ENCODE measurements around the gene MYH9.

Gene MYH9

DNA sequence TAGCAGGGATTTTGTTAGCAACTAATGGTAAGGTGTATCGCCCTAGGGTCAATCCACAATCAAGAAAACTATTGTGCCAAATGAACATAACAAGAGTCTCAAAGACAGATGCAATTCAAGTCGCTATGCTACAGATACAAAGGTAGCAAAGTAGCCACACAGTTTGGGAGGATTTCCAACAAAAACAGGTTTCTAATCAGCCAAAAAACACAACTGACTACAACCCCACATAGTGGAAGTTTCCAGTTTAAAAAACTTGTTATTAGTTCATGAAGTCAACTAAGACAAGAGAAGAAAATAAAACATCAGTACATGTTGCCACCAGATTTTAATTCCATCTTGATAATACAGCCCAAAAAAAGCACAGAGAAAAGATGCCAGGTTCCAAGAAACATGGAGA lies 38.0 kb downstream of the MYH9 start:
- peaks cover 9% of the 10 kb centered on the region for H4K20me1 ChIP-seq (ENCODE audit: control insufficient read depth, insufficient read depth, low read depth, low read length)
- H3K4me1 ChIP-seq (ENCODE audit: control insufficient read depth, low read length) = no peaks in the 10 kb centered on the region
- TF ChIP-seq, protein P1, sequence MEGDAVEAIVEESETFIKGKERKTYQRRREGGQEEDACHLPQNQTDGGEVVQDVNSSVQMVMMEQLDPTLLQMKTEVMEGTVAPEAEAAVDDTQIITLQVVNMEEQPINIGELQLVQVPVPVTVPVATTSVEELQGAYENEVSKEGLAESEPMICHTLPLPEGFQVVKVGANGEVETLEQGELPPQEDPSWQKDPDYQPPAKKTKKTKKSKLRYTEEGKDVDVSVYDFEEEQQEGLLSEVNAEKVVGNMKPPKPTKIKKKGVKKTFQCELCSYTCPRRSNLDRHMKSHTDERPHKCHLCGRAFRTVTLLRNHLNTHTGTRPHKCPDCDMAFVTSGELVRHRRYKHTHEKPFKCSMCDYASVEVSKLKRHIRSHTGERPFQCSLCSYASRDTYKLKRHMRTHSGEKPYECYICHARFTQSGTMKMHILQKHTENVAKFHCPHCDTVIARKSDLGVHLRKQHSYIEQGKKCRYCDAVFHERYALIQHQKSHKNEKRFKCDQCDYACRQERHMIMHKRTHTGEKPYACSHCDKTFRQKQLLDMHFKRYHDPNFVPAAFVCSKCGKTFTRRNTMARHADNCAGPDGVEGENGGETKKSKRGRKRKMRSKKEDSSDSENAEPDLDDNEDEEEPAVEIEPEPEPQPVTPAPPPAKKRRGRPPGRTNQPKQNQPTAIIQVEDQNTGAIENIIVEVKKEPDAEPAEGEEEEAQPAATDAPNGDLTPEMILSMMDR (IDR thresholded peaks at IDR 0.05; ENCODE audit: low read depth, low read length, poor library complexity, severe bottlenecking) = no peak
- TF ChIP-seq EZH2phosphoT487 (IDR thresholded peaks at IDR 0.05; ENCODE audit: borderline replicate concordance, low read length) = no peak
- H3K36me3 ChIP-seq (ENCODE audit: control insufficient read depth, low read length) = peaks cover 36% of the 10 kb centered on the region
- no peak overlapping the region for H3K4me3 ChIP-seq (ENCODE audit: low read length)
- no peaks in the 10 kb centered on the region for H3K9me3 ChIP-seq (ENCODE audit: control insufficient read depth, insufficient read depth, low read length)
- no peaks in the 10 kb centered on the region for H3K9me2 ChIP-seq (replicated peaks; ENCODE audit: control insufficient read depth, low read length)
- H3K79me2 ChIP-seq (ENCODE audit: control insufficient read depth, low read length) = peaks cover 97% of the 10 kb centered on the region
- H3F3A ChIP-seq (ENCODE audit: control insufficient read depth, insufficient read depth) = no peaks in the 10 kb centered on the region
- H3K27ac ChIP-seq (ENCODE audit: low read depth, low read length) = no peak overlapping the region
- H3K4me2 ChIP-seq (ENCODE audit: low read length) = no peak overlapping the region
- no peaks in the 10 kb centered on the region for H3K27me3 ChIP-seq (ENCODE audit: control insufficient read depth, low read length)

DNA sequence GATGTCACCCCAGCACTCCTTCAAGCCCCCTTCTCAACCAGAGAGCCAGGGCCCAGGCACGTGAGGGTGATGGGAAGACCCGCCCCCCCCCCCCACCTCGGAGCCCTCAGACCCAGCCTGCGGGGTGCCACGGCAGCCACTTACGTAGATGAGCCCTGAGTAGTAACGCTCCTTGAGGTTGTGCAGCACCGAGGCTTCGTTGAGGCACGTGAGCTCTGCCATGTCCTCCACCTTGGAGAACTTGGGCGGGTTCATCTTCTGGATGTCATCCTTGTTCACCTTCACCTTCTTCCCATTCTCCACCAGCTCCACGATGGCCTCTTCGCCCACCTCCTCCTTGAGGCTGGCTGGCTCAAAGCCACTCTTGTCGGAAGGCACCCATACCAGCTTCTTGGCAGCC lies 39.0 kb downstream of the MYH9 start:
- Histone ChIP-seq H3K4me3 (ENCODE audit: low read length) (no peak overlapping the region), H3K79me2 (ENCODE audit: control insufficient read depth, low read length) (peaks cover 97% of the 10 kb centered on the region), H3K9me2 (replicated peaks; ENCODE audit: control insufficient read depth, low read length) (no peaks in the 10 kb centered on the region), H3K27ac (ENCODE audit: low read depth, low read length) (no peak overlapping the region), H4K20me1 (ENCODE audit: control insufficient read depth, insufficient read depth, low read depth, low read length) (peaks cover 9% of the 10 kb centered on the region), H3K27me3 (ENCODE audit: control insufficient read depth, low read length) (no peaks in the 10 kb centered on the region), H3K4me1 (ENCODE audit: control insufficient read depth, low read length) (no peaks in the 10 kb centered on the region), H3K36me3 (ENCODE audit: control insufficient read depth, low read length) (peaks cover 43% of the 10 kb centered on the region), H3K9me3 (ENCODE audit: control insufficient read depth, insufficient read depth, low read length) (no peaks in the 10 kb centered on the region), H3F3A (ENCODE audit: control insufficient read depth, insufficient read depth) (no peaks in the 10 kb centered on the region), H3K4me2 (ENCODE audit: low read length) (no peak overlapping the region)
- TF ChIP-seq EZH2phosphoT487 (IDR thresholded peaks at IDR 0.05; ENCODE audit: borderline replicate concordance, low read length) = no peak
- TF ChIP-seq, protein P1 (IDR thresholded peaks at IDR 0.05; ENCODE audit: low read depth, low read length, poor library complexity, severe bottlenecking) = no peak

DNA sequence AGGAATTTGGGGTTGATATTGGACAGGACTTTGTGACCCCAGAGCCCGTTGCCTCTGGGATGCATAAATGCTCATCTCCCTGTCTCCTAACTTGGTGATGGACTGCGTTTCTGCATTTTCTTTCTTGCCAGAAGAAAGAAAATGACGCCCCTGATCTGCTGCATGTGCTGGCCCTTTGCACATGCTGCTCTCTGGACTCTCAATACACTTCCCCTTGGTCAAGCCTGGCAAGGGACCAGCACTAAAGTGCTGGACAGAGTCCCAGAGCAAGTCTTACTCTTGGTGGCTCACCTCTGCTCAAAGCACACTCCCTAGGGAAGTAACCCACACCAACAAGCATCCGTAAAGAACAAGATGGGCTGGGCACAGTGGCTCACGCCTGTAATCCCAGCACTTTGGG lies 40.7 kb downstream of the MYH9 start:
- Histone ChIP-seq H3F3A (ENCODE audit: control insufficient read depth, insufficient read depth) (no peaks in the 10 kb centered on the region), H4K20me1 (ENCODE audit: control insufficient read depth, insufficient read depth, low read depth, low read length) (peaks cover 12% of the 10 kb centered on the region), H3K27me3 (ENCODE audit: control insufficient read depth, low read length) (no peaks in the 10 kb centered on the region), H3K36me3 (ENCODE audit: control insufficient read depth, low read length) (peaks cover 57% of the 10 kb centered on the region), H3K27ac (ENCODE audit: low read depth, low read length) (no peak overlapping the region), H3K79me2 (ENCODE audit: control insufficient read depth, low read length) (peaks cover 97% of the 10 kb centered on the region), H3K9me2 (replicated peaks; ENCODE audit: control insufficient read depth, low read length) (no peaks in the 10 kb centered on the region), H3K4me2 (ENCODE audit: low read length) (no peak overlapping the region), H3K9me3 (ENCODE audit: control insufficient read depth, insufficient read depth, low read length) (no peaks in the 10 kb centered on the region), H3K4me1 (ENCODE audit: control insufficient read depth, low read length) (no peaks in the 10 kb centered on the region), H3K4me3 (ENCODE audit: low read length) (no peak overlapping the region)
- no peak for TF ChIP-seq EZH2phosphoT487 (IDR thresholded peaks at IDR 0.05; ENCODE audit: borderline replicate concordance, low read length)
- TF ChIP-seq, protein P1 (IDR thresholded peaks at IDR 0.05; ENCODE audit: low read depth, low read length, poor library complexity, severe bottlenecking) = no peak

All from DOHH2 (cell line).